OCI-LY3 (cell line): ENCODE data around the gene NPHP4.

Source experiments
- CTCF ChIP-seq: fragments of 200-600, 300-600 bp; sonication (generic); IDR thresholded peaks from 2 replicates; pipeline ENCODE4 v1.5.1; 2014; ENCODE audit warnings: antibody characterized with exemption, low read length, low read depth
- EZH2phosphoT487 ChIP-seq: fragments of 200-600 bp; shearing (Covaris generic); IDR thresholded peaks from 2 replicates; pipeline ENCODE4 v1.6.1; 2018; ENCODE audit warnings: antibody characterized with exemption, mixed run types, low read depth

- TF ChIP-seq CTCF (no peak), EZH2phosphoT487 (no peak)
Observed at GRCh38 chr1:5982276-5982675, 9.9 kb downstream of the NPHP4 start.
